Activated CD8-positive, alpha-beta memory T cell treated with anti-CD3 and anti-CD28 coated beads for 36 hours (primary cell): ENCODE measurements around the gene ZNF431. TPM values are rescaled to one million over a fixed set of nuclear protein-coding genes. Genes with fewer than 3 reads are reported as not detected.

Experiments used
- CTCF ChIA-PET: fragments of 350-600 bp; sonication (Branson Sonifier 250); formaldehyde crosslinking; loops from one replicate; lab custom pipeline; 2021; ENCODE audit warnings: antibody characterized with exemption; lab: Charles Lee
- POLR2A ChIA-PET: fragments of 350-600 bp; sonication (Branson Sonifier 250); formaldehyde crosslinking; loops from one replicate; lab custom pipeline; 2021; ENCODE audit warnings: antibody characterized with exemption; lab: Charles Lee
- total RNA-seq, 2 experiments: library from RNA; stranded (reverse); gene quantifications; one replicate each; pipeline ENCODE4 v1.2.3, GENCODE V29; 2021

Gene ZNF431
- 10 to 100 TPM; 12.2 to 13.8 TPM for total RNA-seq

GRCh38 chr19:21141787-21142464 lies at the start of gene ZNF431:
Gene ZNF431, plus strand, starts transcription at chr19:21142040. Its CDS starts 144 bp downstream, at chr19:21142184.
- ChIA-PET POLR2A (interaction anchor here (0.6 to 1.6 kb wide), 6 partner anchors 13 to 365 kb away, joined by 3 to 10 read pairs (median 3); partner anchors contain the start of genes ZNF430 and ZNF85), CTCF (no interaction called here)

GRCh38 chr19:21092109-21092508 lies 49.7 kb upstream of the ZNF431 start:
- CTCF ChIA-PET, result interaction anchor here (0.7 kb wide), 2 partner anchors 627 to 895 kb away, joined by 4 read pairs; no protein-coding TSS in a partner anchor
- POLR2A ChIA-PET, result interaction anchor here (0.7 kb wide), 1 partner anchor 221 kb away, joined by 5 read pairs; no protein-coding TSS in a partner anchor

- POLR2A ChIA-PET, result no interaction called here
- CTCF ChIA-PET, result no interaction called here
These were observed 47.4 kb upstream of the ZNF431 start for GRCh38 chr19:21094347-21095025.

- POLR2A ChIA-PET, result no interaction called here
- CTCF ChIA-PET, result no interaction called here
These were observed 43.5 kb upstream of the ZNF431 start for GRCh38 chr19:21098291-21098690.

- CTCF ChIA-PET, result no interaction called here
- POLR2A ChIA-PET, result no interaction called here
These were observed 40.2 kb upstream of the ZNF431 start for GRCh38 chr19:21101521-21102242.

- CTCF ChIA-PET, result no interaction called here
- POLR2A ChIA-PET, result no interaction called here
These were observed 32.7 kb upstream of the ZNF431 start for GRCh38 chr19:21109116-21109515.

GRCh38 chr19:21110183-21110582 lies 31.7 kb upstream of the ZNF431 start:
- ChIA-PET POLR2A (no interaction called here), CTCF (no interaction called here)

- ChIA-PET CTCF (no interaction called here), POLR2A (no interaction called here)
These were observed 26.4 kb upstream of the ZNF431 start for GRCh38 chr19:21115430-21115829.

- CTCF ChIA-PET, result no interaction called here
- POLR2A ChIA-PET, result no interaction called here
These were observed 24.6 kb upstream of the ZNF431 start for GRCh38 chr19:21117041-21117907.

GRCh38 chr19:21126078-21126477 lies 15.8 kb upstream of the ZNF431 start:
- ChIA-PET CTCF (no interaction called here), POLR2A (no interaction called here)

- ChIA-PET CTCF (no interaction called here), POLR2A (no interaction called here)
These were observed 14.8 kb upstream of the ZNF431 start for GRCh38 chr19:21127001-21127400.

- ChIA-PET POLR2A (no interaction called here), CTCF (no interaction called here)
These were observed 13.9 kb upstream of the ZNF431 start for GRCh38 chr19:21127898-21128297.

GRCh38 chr19:21128901-21129698 lies 12.7 kb upstream of the ZNF431 start:
- CTCF ChIA-PET, result no interaction called here
- POLR2A ChIA-PET, result interaction anchor here (0.7 kb wide), 1 partner anchor 13 kb away, joined by 3 read pairs; the partner anchor contains the start of gene ZNF431

- POLR2A ChIA-PET, result no interaction called here
These were observed 11.6 kb upstream of the ZNF431 start for GRCh38 chr19:21130097-21130775.

GRCh38 chr19:21133633-21134032 lies 8.2 kb upstream of the ZNF431 start:
- ChIA-PET CTCF (no interaction called here), POLR2A (no interaction called here)

More at GRCh38 chr19:21130097-21130775, 11.6 kb upstream of the ZNF431 start:
- CTCF ChIA-PET, result no interaction called here

GRCh38 chr19:21134934-21135366 lies 6.9 kb upstream of the ZNF431 start:
- ChIA-PET CTCF (no interaction called here), POLR2A (no interaction called here)

GRCh38 chr19:21135433-21135832 lies 6.4 kb upstream of the ZNF431 start:
- POLR2A ChIA-PET, result no interaction called here
- CTCF ChIA-PET, result no interaction called here

- CTCF ChIA-PET, result no interaction called here
- POLR2A ChIA-PET, result no interaction called here
These were observed 3.7 kb upstream of the ZNF431 start for GRCh38 chr19:21138130-21138529.
